Ovary (tissue), 3 donors: Measurements from ENCODE around the gene RERE.

Experiments
- CTCF ChIP-seq, 3 donors: fragments of 450-650 bp in 2 of 3; fragments of 200-600 bp in 1 of 3; IDR thresholded peaks; one replicate each; pipeline versions ENCODE4 v1.5.1 to v1.8.0; 2016 to 2022; ENCODE audit warnings: antibody characterized with exemption in 3 of 3, mild to moderate bottlenecking in 1 of 3
- EP300 ChIP-seq: sonication (generic); formaldehyde crosslinking; IDR thresholded peaks from one replicate; pipeline ENCODE4 v1.6.1; 2017; ENCODE audit warnings: antibody characterized with exemption
- POLR2A ChIP-seq: fragments of 450-650 bp; IDR thresholded peaks from one replicate; pipeline ENCODE4 v1.6.1; 2017; ENCODE audit warnings: antibody characterized with exemption, mild to moderate bottlenecking, moderate library complexity
- donor health status: DM: no; HTN: no; CAD: no.

- TF ChIP-seq CTCF (IDR thresholded peaks at IDR 0.05), result no peak
- TF ChIP-seq EP300, result no peak
- no peak for TF ChIP-seq POLR2A
Observed at GRCh38 chr1:8800416-8800815, 17.0 kb downstream of the RERE start.
